Adipocyte (in vitro differentiated cells): ENCODE measurements around the gene TM9SF2.

Source experiments
- DNase-seq: peaks from one replicate; pipeline ENCODE4 v3.0.0-alpha.2; 2015; ENCODE audit warnings: low read depth
- H3K27me3 ChIP-seq: replicated peaks from 2 replicates; pipeline ENCODE4 v1.7.0; 2013; ENCODE audit warnings: mild to moderate bottlenecking, low read length, moderate library complexity; ENCODE audit not compliant: control insufficient read depth, insufficient read depth
- H3K36me3 ChIP-seq: 2 replicates; pipeline ENCODE4 v1.7.0; 2013; ENCODE audit warnings: low read length, mild to moderate bottlenecking, moderate library complexity; ENCODE audit not compliant: control insufficient read depth, insufficient read depth, severe bottlenecking
- H3K4me1 ChIP-seq: 2 replicates; pipeline ENCODE4 v1.7.0; 2013; ENCODE audit warnings: mild to moderate bottlenecking, low read length, moderate library complexity; ENCODE audit not compliant: control insufficient read depth, insufficient read depth
- H3K4me3 ChIP-seq: 2 replicates; pipeline ENCODE4 v1.7.0; 2013; ENCODE audit warnings: mild to moderate bottlenecking, low read length, moderate library complexity
- H3K9ac ChIP-seq: 2 replicates; pipeline ENCODE4 v1.7.0; 2013; ENCODE audit warnings: mild to moderate bottlenecking, low read length, moderate library complexity
- H3K9me3 ChIP-seq: 2 replicates; pipeline ENCODE4 v1.7.0; 2013; ENCODE audit warnings: mild to moderate bottlenecking, low read length, moderate library complexity; ENCODE audit not compliant: control insufficient read depth

The TM9SF2 gene

DNA sequence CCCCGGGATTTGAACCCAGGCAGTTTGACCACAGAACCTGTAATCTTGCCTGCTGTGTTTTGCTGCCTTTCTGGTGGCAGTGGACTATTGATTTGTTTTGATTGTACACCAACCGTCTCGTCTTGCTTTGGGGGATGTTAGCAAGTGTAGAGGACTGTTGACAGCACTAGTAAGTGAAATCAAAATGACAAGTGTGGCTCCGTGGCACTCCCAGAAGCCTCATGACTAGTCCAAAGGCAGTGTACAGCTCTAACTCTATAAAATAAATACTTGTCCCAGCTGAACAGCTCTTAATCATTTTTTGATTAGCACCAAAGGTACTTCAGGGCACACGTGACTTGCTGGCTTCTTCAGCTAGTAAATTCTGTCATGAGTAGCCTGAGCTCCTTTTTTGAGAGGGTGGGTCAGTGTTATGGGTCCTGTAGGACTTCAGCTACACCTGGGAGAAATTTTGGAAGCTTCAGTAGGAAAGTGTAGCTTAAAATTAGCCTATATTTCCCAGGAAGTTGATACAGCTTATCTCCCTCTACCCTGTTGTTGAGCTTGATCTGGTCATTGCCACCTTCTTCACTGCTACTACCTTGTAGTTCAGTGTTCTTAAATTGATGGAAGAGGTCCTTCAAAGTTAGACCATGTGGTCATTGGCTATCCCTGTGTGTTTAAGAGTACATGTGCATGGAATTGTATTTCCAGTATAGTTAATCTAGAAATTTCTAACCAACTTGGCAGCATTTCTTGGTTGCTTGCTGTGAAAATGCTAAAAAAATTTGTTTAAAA is 15.1 kb downstream of the TM9SF2 start:
- Histone ChIP-seq H3K36me3 (peaks cover 33% of the 10 kb centered on the region), H3K4me3 (no peak overlapping the region), H3K9ac (no peak overlapping the region), H3K9me3 (no peaks in the 10 kb centered on the region), H3K27me3 (no peaks in the 10 kb centered on the region), H3K4me1 (peaks cover 16% of the 10 kb centered on the region)
- DNase-seq = no peak

DNA sequence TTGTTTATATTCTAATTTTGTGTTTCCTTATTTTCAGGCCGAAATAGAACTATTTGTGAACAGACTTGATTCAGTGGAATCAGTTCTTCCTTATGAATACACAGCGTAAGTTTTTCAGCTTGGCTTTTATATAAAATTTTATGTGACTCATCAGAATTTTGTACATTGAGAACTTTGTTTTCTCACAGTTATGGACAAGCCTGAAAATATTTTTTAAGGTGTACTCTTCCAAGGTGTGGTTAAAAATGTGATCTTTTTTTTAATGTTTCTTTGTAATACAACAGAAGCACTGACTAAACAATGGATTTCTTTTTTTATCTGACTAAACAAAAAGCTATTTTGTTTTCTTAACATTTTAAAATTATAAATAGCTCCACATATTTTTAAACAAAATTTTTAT is 16.3 kb downstream of the TM9SF2 start:
- no peaks in the 10 kb centered on the region for H3K9me3 ChIP-seq
- H3K4me1 ChIP-seq = peaks cover 17% of the 10 kb centered on the region
- H3K9ac ChIP-seq = no peak overlapping the region
- H3K4me3 ChIP-seq = no peak overlapping the region
- DNase-seq = no peak
- H3K36me3 ChIP-seq = peaks cover 40% of the 10 kb centered on the region
- H3K27me3 ChIP-seq = no peaks in the 10 kb centered on the region

DNA sequence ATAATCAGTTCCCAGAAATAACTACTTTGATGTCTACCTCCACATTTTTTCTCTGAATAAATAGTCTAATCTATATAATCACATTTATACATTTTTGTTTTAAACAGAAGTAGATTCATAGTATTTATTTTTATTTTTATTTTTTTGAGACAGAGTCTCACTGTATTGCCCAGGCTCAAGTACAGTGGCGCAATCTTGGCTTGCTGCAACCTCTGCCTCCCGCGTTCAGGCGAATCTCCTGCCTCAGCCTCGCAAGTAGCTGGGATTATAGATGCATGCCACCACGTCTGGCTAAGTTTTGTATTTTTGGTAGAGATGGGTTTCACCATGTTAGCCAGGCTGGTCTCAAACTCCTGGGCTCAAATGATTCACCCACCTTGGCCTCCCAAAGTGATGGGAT is 16.7 kb downstream of the TM9SF2 start:
- Histone ChIP-seq H3K4me3 (no peak overlapping the region), H3K9ac (no peak overlapping the region), H3K4me1 (peaks cover 15% of the 10 kb centered on the region), H3K9me3 (no peaks in the 10 kb centered on the region), H3K27me3 (no peaks in the 10 kb centered on the region), H3K36me3 (peaks cover 44% of the 10 kb centered on the region)
- DNase-seq = no peak

GRCh38 chr13:99522298-99522697 is 21.0 kb downstream of the TM9SF2 start:
- Histone ChIP-seq H3K9me3 (no peaks in the 10 kb centered on the region), H3K27me3 (no peaks in the 10 kb centered on the region), H3K36me3 (peaks cover 65% of the 10 kb centered on the region), H3K9ac (no peak overlapping the region), H3K4me3 (no peak overlapping the region), H3K4me1 (peaks cover 8% of the 10 kb centered on the region)
- DNase-seq = peak; percentile 67

DNA sequence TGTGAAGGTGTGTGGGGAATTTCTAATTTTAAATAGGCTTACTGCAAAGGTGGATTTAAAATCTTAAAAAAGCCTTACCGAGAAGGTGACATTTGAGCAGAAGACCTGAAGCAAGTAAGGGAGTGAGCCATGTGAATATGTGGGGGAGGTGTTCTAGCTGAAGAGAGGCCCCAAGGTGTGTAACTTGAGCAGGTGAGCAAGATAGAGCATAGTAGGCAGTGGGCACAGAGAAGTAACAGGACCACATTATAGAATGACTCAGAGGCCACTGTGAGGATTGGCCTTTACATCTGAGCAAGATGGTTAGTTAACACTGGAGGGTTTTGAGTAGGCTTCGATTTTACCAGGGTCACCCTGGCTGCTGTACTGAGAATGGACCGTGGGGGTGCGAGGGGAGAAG is 22.6 kb downstream of the TM9SF2 start:
- DNase-seq = no peak
- peaks cover 8% of the 10 kb centered on the region for H3K4me1 ChIP-seq
- peaks cover 66% of the 10 kb centered on the region for H3K36me3 ChIP-seq
- H3K27me3 ChIP-seq = no peaks in the 10 kb centered on the region
- no peak overlapping the region for H3K9ac ChIP-seq
- no peaks in the 10 kb centered on the region for H3K9me3 ChIP-seq
- H3K4me3 ChIP-seq = no peak overlapping the region

DNA sequence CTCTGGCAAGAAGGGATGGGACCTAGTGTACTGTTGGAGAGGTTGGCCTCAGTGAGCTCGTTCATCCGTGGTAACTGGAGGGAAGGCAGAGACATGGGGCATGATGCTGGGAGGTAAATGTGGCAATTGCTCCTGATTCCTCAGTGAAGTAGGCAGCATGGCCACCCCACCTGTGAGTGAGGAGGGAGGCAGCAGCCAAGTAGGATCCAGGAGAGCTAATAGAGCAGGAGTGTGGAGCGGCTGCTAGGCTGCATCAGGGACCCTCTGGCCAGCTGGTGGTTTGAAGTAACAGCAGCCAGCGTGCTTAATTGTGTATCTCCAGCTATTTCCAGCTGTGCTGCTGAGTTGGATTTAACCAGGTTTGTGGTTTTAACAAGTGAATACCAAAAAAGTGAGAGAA is 24.7 kb downstream of the TM9SF2 start:
- no peak for DNase-seq
- Histone ChIP-seq H3K4me3 (no peak overlapping the region), H3K36me3 (peaks cover 62% of the 10 kb centered on the region), H3K27me3 (no peaks in the 10 kb centered on the region), H3K4me1 (peaks cover 8% of the 10 kb centered on the region), H3K9ac (no peak overlapping the region), H3K9me3 (no peaks in the 10 kb centered on the region)

- Histone ChIP-seq H3K9ac (no peak overlapping the region), H3K36me3 (peaks cover 61% of the 10 kb centered on the region), H3K27me3 (no peaks in the 10 kb centered on the region), H3K4me3 (no peak overlapping the region), H3K4me1 (peaks cover 8% of the 10 kb centered on the region), H3K9me3 (no peaks in the 10 kb centered on the region)
- DNase-seq = no peak
Observed at GRCh38 chr13:99526549-99526948, 25.3 kb downstream of the TM9SF2 start.

- Histone ChIP-seq H3K9me3 (no peaks in the 10 kb centered on the region), H3K4me1 (peaks cover 5% of the 10 kb centered on the region), H3K4me3 (no peak overlapping the region), H3K36me3 (peaks cover 60% of the 10 kb centered on the region), H3K9ac (no peak overlapping the region), H3K27me3 (no peaks in the 10 kb centered on the region)
- DNase-seq = no peak
Observed at GRCh38 chr13:99527301-99527700, 26.0 kb downstream of the TM9SF2 start.

DNA sequence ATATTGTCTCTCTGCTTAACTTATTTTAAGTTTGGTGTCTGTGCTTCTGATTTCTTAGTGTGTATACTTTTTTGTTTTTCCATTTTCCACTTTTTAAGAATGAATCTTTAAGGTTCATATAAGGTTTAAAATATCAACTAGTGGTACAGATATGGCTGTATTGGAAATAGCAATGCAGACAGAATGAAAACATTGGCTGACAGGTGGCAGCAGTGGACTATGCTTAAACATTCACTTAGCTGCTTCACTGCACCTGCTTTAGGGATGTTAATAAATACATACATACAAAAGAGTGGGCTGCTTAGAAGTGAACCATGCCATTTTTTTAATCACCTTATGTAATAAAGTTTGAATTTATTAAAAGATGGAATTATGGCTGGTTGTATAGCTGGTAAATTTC is 27.3 kb downstream of the TM9SF2 start:
- no peaks in the 10 kb centered on the region for H3K9me3 ChIP-seq
- no peak overlapping the region for H3K4me3 ChIP-seq
- DNase-seq = no peak
- no peaks in the 10 kb centered on the region for H3K27me3 ChIP-seq
- H3K4me1 ChIP-seq = no peaks in the 10 kb centered on the region
- H3K36me3 ChIP-seq = peaks cover 53% of the 10 kb centered on the region
- H3K9ac ChIP-seq = no peak overlapping the region

DNA sequence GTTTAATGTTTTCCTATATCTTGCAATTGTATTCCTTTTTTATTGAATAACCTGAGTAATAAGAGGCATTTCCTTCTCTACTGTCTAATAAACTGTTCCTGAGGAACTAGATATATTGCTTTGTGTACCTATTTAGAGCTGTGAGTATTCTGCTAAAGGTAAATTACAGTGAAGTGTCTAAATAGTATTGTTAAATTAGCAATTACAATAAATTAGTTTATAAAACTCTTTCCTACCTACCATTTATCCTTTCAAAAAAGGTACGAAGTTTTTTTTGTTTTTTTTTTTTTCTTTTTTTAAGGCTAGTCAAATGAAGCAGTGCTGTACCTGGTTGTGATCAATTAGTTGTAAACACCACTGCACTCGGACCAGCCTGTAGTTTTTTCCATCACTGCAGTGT is 34.8 kb downstream of the TM9SF2 start:
- no peak for DNase-seq
- Histone ChIP-seq H3K4me1 (peaks cover 6% of the 10 kb centered on the region), H3K36me3 (peaks cover 53% of the 10 kb centered on the region), H3K4me3 (no peak overlapping the region), H3K27me3 (no peaks in the 10 kb centered on the region), H3K9me3 (no peaks in the 10 kb centered on the region), H3K9ac (no peak overlapping the region)

DNA sequence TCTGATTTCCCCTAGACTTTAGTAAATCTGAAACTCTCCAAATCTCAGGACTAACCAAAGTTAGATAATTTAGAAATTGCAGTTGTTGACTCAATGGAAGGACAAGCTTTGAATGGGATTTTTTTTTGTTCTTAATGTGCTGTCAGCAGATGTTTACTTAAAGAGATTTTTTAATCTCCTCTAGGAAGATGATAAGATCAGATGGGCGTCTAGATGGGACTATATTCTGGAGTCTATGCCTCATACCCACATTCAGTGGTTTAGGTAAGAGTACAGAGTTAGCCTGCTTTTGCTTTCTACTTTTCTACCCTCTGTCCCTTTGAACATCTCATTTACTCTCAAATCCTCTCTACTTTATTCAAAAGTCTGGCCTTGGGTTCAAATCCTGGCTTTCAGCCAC is 39.3 kb downstream of the TM9SF2 start:
- peaks cover 79% of the 10 kb centered on the region for H3K36me3 ChIP-seq
- peaks cover 6% of the 10 kb centered on the region for H3K4me1 ChIP-seq
- no peaks in the 10 kb centered on the region for H3K9me3 ChIP-seq
- H3K4me3 ChIP-seq = no peak overlapping the region
- no peak for DNase-seq
- H3K27me3 ChIP-seq = no peaks in the 10 kb centered on the region
- no peak overlapping the region for H3K9ac ChIP-seq
